GM19193 (cell line): ENCODE measurements around the gene PFDN4.

Source experiments
- POLR2A ChIP-seq: IDR thresholded peaks from 4 replicates; pipeline ENCODE4 v1.6.1; 2011; ENCODE audit not compliant: insufficient read depth, insufficient read length; ENCODE audit errors: extremely low read depth

Gene PFDN4

DNA sequence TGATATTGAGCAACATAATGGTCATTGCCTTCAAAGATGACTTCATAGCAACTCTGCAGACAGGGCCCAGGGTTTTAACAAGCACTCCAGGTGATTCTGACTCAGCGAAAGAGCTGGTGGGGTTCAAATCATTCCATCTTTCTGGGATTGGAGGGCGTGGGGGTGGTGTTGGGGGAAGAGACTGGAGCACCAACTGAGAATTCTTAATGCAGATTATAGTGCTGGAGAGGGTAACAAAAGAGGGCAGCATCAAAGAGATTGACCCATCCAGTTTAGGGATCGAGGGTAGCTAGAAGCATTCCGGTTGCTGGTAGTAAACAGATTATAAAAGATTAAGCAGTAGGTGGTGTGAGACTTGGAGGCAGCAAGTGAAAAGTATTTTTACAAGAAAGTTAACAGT lies 15.9 kb downstream of the PFDN4 start:
- no peak for TF ChIP-seq POLR2A

- TF ChIP-seq POLR2A: no peak
Measured at GRCh38 chr20:54227241-54227640, 19.4 kb downstream of the PFDN4 start.

GRCh38 chr20:54227751-54228150 lies 19.9 kb downstream of the PFDN4 start:
- TF ChIP-seq POLR2A: no peak

DNA sequence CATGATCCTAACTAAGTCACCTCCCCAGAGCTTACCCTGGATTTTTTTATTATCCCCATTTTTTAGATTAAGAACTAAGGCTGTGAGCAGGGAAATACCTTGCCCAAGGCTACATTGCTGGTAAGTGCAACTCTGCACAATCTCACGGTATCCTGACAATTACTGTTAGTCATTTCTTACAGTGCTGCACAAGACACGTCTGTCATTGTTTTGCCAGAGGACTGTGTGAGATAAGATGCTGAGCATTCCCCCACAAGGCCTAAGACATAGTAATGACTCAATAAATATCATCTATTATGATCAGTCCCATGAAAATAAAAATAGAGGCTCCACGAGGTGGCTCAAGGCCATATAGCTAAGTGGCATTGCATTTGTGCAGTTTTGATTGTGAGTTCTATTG lies 21.0 kb downstream of the PFDN4 start:
- TF ChIP-seq POLR2A: no peak

- TF ChIP-seq POLR2A: no peak
Measured at GRCh38 chr20:54229566-54230160, 21.8 kb downstream of the PFDN4 start.

DNA sequence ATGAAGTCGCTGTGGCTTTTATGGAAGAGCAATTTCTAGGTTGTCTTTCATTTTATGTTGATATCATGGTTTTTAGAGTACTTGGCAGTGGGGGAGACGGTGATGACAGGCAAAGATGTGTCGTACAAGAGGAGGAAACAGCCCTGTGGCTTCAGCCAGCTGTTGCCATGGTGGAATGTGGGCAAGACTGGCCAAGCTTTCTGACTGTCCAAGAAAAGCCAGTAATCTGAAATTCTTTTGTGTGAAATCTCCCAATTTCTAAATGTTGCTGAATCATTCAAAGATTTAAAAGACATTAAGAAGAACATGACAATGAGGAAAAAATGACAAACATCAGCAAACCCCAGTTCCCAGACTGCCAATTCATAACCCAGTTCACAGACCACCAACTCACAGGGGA lies 23.1 kb downstream of the PFDN4 start:
- no peak for TF ChIP-seq POLR2A

GRCh38 chr20:54234991-54235390 lies 27.1 kb downstream of the PFDN4 start:
- TF ChIP-seq POLR2A: no peak

- no peak for TF ChIP-seq POLR2A
Measured at GRCh38 chr20:54237116-54237943, 29.4 kb downstream of the PFDN4 start.

- TF ChIP-seq POLR2A: no peak
Measured at GRCh38 chr20:54244113-54244512, 36.2 kb downstream of the PFDN4 start.

DNA sequence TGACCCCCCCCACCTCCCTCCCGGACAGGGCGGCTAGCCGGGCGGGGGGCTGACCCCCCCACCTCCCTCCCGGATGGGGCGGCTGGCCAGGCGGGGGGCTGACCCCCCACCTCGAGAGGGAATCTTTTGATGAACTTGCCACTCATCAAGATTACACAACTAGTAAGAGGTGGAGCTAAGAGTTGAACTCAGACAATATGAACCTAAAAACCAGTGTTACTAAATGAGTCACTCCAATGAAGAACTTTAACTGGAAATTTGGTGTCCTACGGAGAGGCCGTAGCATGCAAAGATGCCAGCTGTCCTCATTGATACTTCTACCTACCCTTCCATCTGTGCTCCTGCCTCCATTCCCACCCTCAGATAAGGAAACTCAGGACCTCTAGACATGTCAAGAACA lies 42.8 kb downstream of the PFDN4 start:
- TF ChIP-seq POLR2A: no peak

DNA sequence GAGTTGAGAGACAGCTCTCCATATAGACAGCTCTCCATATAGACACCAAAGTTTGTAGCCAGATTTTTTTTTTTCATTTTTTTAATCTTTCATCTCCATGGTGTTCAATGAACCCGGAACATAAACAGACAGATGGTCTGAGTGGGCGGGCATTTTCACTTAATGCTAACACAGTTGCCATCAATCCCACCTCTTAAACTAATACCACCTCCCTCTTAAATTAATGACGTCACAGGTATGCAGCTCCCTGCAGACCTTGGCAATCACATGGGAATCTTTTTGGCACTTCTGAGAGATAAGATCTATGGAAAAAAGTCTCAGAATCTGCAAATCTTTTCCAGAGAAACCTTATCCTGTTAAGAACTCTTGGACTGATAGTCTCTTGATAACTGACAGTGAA lies 43.2 kb downstream of the PFDN4 start:
- TF ChIP-seq POLR2A: no peak

GRCh38 chr20:54254596-54254995 lies 46.7 kb downstream of the PFDN4 start:
- no peak for TF ChIP-seq POLR2A

DNA sequence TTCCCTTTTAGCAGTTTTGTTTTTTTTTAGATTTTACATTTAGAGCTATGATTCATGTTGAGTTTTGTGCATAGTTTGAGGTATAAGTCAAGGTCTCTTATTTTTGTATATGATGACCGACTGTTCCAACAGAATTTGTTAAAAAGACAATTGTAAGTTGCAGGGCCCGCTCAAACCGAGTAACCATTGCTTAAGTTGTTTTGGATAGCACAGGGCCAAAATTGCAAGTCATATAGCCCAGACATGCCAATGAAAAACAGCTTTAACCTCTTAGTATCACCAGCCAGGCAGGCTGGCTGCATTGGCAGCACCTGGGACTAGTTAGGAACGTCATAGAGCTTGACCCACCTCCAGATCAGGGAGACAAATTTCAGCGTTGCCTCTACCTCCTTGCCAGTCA lies 47.3 kb downstream of the PFDN4 start:
- no peak for TF ChIP-seq POLR2A

GRCh38 chr20:54256202-54256601 lies 48.3 kb downstream of the PFDN4 start:
- TF ChIP-seq POLR2A: no peak

DNA sequence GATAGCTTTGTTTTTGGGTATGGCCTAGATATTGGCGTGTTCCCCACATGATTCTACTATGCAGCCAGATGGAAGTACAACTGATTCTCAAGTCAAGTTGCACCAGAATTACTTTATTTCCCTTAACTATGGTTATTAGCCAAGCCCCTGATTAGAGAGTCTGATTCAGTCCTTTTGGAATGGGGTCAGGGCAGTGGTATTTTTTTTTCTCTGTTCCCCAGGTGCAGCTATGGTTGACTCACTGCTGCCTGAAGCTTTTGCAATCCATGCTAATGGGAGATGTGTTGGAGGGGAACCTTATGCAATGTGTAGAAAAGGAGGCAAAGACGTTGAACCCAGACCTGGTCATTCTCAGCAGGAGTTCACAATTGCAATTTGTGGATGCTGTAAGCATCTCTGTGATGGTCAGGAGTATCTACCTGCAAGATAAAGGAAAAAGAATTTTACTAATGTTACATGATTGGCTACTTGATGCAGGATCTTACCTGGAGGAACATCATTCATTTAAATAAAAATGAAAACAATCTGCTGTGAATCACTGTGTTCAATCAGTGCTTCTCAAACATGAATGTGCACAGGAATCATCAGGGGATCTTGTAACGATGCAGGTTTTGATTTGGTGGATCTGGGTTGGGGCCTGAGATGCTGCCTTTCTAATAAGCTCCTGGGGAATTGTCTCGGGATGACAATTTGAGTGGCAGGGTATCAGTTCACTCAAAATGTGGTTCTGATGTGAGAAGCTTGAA lies 49.4 kb downstream of the PFDN4 start:
- TF ChIP-seq POLR2A: no peak

- no peak for TF ChIP-seq POLR2A
Measured at GRCh38 chr20:54260116-54260515, 52.2 kb downstream of the PFDN4 start.
